Osteocyte (in vitro differentiated cells): ENCODE data around the gene AADACL3. TPM values are rescaled to one million over a fixed set of nuclear protein-coding genes. Genes with fewer than 3 reads are reported as not detected.
A peak's percentile ranks its signal among the peaks of the same experiment; 100 is the strongest.

Experiments used
- DNase-seq: peaks from one replicate; pipeline ENCODE4 v3.0.0; 2021; ENCODE audit warnings: mixed read lengths; ENCODE audit not compliant: unreplicated experiment; ENCODE audit errors: extremely low spot score
- H3K27ac Mint-ChIP-seq: one replicate; pipeline ENCODE4 v1.8.0; 2021; ENCODE audit warnings: mild to moderate bottlenecking, mixed read lengths; ENCODE audit not compliant: unreplicated experiment
- H3K27me3 Mint-ChIP-seq: one replicate; pipeline ENCODE4 v1.8.0; 2021; ENCODE audit warnings: mixed read lengths; ENCODE audit not compliant: unreplicated experiment
- H3K36me3 Mint-ChIP-seq: one replicate; pipeline ENCODE4 v1.8.0; 2021; ENCODE audit warnings: mixed read lengths; ENCODE audit not compliant: unreplicated experiment
- H3K4me1 Mint-ChIP-seq: one replicate; pipeline ENCODE4 v1.8.0; 2021; ENCODE audit warnings: mixed read lengths; ENCODE audit not compliant: unreplicated experiment
- H3K4me3 Mint-ChIP-seq: one replicate; pipeline ENCODE4 v1.8.0; 2021; ENCODE audit warnings: mild to moderate bottlenecking, moderate library complexity, mixed read lengths; ENCODE audit not compliant: unreplicated experiment
- H3K9me3 Mint-ChIP-seq: one replicate; pipeline ENCODE4 v1.8.0; 2021; ENCODE audit warnings: mixed read lengths; ENCODE audit not compliant: unreplicated experiment
- total RNA-seq: library from RNA; stranded (reverse); gene quantifications from 2 replicates; pipeline ENCODE4 v1.2.1, GENCODE V29; 2021
- TF ChIP-seq, protein P1 (sequence below): fragments of 200-600 bp; sonication (generic); IDR thresholded peaks from 2 replicates; pipeline ENCODE4 v1.5.0; 2021; ENCODE audit warnings: antibody characterized with exemption, mild to moderate bottlenecking, moderate library complexity

Gene AADACL3
- total RNA-seq, 1 donor from 2014 or later: not detected

DNA sequence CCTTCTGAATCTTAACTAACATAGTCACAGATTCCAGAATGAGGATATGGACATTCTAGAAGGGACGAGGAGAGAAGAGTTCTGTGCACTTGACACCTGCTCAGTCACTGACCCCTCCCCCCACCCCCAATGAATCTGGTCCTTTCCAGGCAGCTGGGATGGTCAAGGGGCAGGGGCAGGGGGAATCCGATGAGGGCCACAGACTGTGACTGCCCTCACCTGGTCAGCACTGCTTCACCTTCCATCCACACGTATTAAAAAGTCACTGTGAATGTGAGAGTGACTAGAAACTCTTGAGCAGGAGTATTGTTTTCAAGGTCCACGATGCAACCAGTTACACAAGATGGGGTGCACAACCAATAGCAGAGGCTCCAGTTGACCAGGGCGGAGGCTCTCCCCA is 48.1 kb downstream of the AADACL3 start:
- Mint-ChIP-seq H3K4me1 (no peaks in the 10 kb centered on the region), H3K9me3 (peaks cover 6% of the 10 kb centered on the region), H3K36me3 (no peaks in the 10 kb centered on the region), H3K27ac (no peak overlapping the region), H3K27me3 (peaks cover 4% of the 10 kb centered on the region), H3K4me3 (no peak overlapping the region)
- no peak for DNase-seq
- TF ChIP-seq, protein P1, sequence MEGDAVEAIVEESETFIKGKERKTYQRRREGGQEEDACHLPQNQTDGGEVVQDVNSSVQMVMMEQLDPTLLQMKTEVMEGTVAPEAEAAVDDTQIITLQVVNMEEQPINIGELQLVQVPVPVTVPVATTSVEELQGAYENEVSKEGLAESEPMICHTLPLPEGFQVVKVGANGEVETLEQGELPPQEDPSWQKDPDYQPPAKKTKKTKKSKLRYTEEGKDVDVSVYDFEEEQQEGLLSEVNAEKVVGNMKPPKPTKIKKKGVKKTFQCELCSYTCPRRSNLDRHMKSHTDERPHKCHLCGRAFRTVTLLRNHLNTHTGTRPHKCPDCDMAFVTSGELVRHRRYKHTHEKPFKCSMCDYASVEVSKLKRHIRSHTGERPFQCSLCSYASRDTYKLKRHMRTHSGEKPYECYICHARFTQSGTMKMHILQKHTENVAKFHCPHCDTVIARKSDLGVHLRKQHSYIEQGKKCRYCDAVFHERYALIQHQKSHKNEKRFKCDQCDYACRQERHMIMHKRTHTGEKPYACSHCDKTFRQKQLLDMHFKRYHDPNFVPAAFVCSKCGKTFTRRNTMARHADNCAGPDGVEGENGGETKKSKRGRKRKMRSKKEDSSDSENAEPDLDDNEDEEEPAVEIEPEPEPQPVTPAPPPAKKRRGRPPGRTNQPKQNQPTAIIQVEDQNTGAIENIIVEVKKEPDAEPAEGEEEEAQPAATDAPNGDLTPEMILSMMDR: no peak

DNA sequence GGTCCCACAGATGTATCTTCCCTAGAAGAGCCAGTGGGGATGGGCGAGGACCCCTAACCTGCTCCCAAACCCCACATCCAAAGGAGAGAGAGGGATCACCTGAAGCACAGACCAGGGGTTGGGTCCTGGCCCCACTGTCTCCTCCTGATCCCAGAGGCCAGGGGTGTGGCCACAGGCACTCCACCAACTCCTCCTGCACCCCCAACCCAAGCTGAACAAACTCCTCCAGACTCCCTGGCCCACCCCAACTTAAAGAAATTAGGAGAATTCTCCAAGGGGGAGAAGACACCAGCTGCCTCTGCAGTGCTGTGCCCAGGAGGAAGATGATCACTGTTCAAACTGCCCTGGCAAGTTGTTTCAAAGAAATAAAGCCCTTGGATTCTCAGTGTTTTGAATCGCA is 53.1 kb downstream of the AADACL3 start:
- Mint-ChIP-seq H3K4me1 (no peaks in the 10 kb centered on the region), H3K36me3 (no peaks in the 10 kb centered on the region), H3K27me3 (peaks cover 7% of the 10 kb centered on the region), H3K27ac (no peak overlapping the region), H3K4me3 (no peak overlapping the region), H3K9me3 (peaks cover 13% of the 10 kb centered on the region)
- TF ChIP-seq, protein P1: no peak
- DNase-seq: no peak

DNA sequence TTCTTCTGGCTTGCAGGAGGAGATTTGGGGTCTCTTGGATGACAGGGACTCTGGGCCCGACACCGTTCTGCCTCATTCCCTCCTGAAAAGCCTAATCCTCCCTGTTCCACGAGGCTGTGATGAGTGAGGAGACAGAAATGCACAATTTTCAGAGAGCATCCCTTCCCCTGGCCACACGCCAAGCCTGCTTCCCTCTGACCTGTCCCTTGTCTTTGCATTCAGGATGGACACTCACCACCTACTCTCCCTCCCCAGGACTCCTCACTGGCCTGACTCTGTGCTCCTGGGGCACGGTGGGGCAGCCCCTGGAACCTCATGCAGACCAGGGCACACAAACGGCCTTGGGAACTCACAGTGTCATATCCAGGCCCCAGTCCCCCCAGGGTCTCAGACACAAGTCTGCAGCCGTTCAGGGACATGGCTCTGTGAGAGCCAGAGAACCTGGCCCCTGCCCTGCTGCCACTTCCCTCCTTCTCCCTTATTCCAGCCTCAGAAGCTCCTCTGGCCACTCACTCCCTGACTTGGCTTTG is 54.1 kb downstream of the AADACL3 start:
- H3K27me3 Mint-ChIP-seq: peaks cover 7% of the 10 kb centered on the region
- H3K9me3 Mint-ChIP-seq: peaks cover 13% of the 10 kb centered on the region

DNA sequence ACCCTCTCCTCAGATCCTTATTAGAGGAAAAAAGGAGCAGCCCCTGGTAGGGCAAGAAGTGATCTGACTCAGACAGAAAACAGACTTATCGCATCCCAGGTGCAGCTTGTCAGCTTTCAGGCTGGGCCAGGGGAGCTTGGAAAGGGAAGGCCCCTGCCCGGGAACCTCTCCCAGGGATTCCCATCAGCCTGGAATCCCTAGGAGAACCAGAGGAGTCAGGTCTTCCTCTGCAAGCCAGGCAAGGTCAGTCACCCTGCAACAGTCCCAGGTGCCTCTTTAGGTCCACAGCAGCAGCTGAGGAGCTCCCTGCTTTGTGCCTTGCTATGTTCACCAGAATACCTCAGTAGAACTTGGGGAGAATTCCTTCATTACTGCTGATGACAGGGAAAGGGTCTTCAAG is 54.7 kb downstream of the AADACL3 start:
- Mint-ChIP-seq H3K9me3 (peaks cover 13% of the 10 kb centered on the region), H3K36me3 (no peaks in the 10 kb centered on the region), H3K27me3 (peaks cover 7% of the 10 kb centered on the region), H3K4me3 (no peak overlapping the region), H3K4me1 (no peaks in the 10 kb centered on the region), H3K27ac (no peak overlapping the region)
- TF ChIP-seq, protein P1: no peak
- DNase-seq: peak; percentile 80

More for the DNA sequence above, 54.1 kb downstream of the AADACL3 start:
- TF ChIP-seq, protein P1: no peak
- Mint-ChIP-seq H3K36me3 (no peaks in the 10 kb centered on the region), H3K4me1 (no peaks in the 10 kb centered on the region), H3K27ac (no peak overlapping the region), H3K4me3 (no peak overlapping the region)
- DNase-seq: no peak

DNA sequence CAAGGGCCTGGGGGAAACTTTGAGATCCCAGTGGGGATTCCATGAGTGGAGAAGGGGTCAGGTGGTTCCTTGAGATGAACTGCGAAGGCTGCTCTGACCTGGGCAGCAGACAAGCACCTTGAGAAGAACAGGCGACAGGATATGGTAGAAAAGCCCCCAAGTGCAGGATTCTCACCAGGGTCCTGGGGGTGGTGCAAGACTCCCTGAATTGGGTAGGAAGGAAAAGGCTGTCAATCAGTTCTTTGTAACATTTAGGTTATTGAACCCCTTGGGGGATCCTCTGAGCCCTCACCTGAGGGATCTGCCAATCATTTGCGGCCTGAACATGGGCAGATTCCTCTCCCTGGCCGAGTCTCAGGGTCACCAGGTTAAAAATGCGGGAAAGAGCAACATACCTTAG is 55.3 kb downstream of the AADACL3 start:
- TF ChIP-seq, protein P1: no peak
- Mint-ChIP-seq H3K36me3 (no peaks in the 10 kb centered on the region), H3K4me3 (no peak overlapping the region), H3K4me1 (no peaks in the 10 kb centered on the region), H3K27me3 (peaks cover 7% of the 10 kb centered on the region), H3K27ac (no peak overlapping the region), H3K9me3 (peaks cover 13% of the 10 kb centered on the region)
- DNase-seq: peak; percentile 59
